ENCODE results near the gene CGB2. TPM values are rescaled to one million over a fixed set of nuclear protein-coding genes. Genes with fewer than 3 reads are reported as not detected.
"Not testable (repeated sequence)": the region's sequence is repeated elsewhere in the genome, so short reads cannot be mapped to it uniquely, and the experiment has no call there.

The CGB2 gene
- total RNA-seq, 1 donor from 2014 or later: not detected

- H3K27ac Mint-ChIP-seq: no peak overlapping the region
- DNase-seq (ENCODE audit: extremely low spot score, unreplicated experiment): no peak
- peaks cover 44% of the 10 kb centered on the region for H3K27me3 Mint-ChIP-seq
- no peaks in the 10 kb centered on the region for H3K36me3 Mint-ChIP-seq
- H3K9me3 Mint-ChIP-seq: no peaks in the 10 kb centered on the region
- peak overlapping the region; percentile 12 for H3K4me3 Mint-ChIP-seq
- peaks cover 13% of the 10 kb centered on the region for H3K4me1 Mint-ChIP-seq (ENCODE audit: unreplicated experiment)
- TF ChIP-seq, protein P1, sequence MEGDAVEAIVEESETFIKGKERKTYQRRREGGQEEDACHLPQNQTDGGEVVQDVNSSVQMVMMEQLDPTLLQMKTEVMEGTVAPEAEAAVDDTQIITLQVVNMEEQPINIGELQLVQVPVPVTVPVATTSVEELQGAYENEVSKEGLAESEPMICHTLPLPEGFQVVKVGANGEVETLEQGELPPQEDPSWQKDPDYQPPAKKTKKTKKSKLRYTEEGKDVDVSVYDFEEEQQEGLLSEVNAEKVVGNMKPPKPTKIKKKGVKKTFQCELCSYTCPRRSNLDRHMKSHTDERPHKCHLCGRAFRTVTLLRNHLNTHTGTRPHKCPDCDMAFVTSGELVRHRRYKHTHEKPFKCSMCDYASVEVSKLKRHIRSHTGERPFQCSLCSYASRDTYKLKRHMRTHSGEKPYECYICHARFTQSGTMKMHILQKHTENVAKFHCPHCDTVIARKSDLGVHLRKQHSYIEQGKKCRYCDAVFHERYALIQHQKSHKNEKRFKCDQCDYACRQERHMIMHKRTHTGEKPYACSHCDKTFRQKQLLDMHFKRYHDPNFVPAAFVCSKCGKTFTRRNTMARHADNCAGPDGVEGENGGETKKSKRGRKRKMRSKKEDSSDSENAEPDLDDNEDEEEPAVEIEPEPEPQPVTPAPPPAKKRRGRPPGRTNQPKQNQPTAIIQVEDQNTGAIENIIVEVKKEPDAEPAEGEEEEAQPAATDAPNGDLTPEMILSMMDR (conservative IDR thresholded peaks at IDR 0.05): no peak
These were observed 10.5 kb upstream of the CGB2 start for GRCh38 chr19:49020931-49021895.

DNA sequence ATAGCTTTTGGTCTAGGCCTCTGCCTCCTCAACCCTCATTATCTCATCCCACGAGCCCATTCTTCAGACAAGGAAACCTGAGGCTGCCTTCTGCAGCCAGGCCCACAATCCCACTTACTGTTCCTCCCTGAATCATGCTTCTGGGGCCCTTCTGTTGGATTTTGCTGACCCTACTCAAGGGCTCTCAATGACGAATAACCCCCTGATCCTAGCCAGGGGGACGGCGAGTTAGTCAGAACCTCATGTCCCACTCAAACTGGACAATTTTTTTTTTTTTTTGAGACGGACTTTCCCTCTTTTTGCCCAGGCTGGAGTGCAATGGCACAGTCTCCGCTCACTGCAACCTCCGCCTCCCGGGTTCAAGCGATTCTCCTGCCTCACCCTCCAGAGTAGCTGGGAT is 9.6 kb upstream of the CGB2 start:
- no peaks in the 10 kb centered on the region for H3K36me3 Mint-ChIP-seq

DNA sequence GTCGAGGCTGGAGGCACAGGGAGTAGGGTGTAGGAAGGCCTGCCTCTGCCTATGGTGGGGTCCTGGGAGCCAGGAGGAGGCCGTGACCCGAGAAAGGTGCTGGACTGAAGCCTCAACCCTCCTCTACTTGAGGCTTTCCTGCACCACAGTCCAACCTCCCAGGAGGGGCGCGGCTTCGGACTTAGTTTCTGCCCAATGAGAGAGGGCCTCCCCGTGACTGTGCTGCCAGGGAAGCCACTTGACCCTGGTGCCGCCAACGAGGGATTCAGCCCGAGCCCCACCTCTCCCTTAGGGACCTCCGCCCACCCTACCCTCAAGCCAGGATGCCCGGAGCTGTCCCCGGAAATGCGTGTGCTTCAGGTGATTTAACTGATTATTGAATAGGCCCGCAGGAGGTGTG is 7.5 kb upstream of the CGB2 start, which contains the start of gene CGB3:
Gene CGB3, minus strand, starts transcription at position 101 of the 400 bp plus-strand sequence. CDS start 362 bp downstream, outside the sequence.
- DNase-seq (ENCODE audit: extremely low spot score, unreplicated experiment); H3K9me3 Mint-ChIP-seq; H3K27ac Mint-ChIP-seq; H3K36me3 Mint-ChIP-seq; H3K4me3 Mint-ChIP-seq: not testable (repeated sequence)
- Mint-ChIP-seq H3K4me1 (ENCODE audit: unreplicated experiment) (peaks cover 13% of the 10 kb centered on the region), H3K27me3 (peaks cover 30% of the 10 kb centered on the region)

More for the DNA sequence above, 9.6 kb upstream of the CGB2 start:
- no peak for DNase-seq (ENCODE audit: extremely low spot score, unreplicated experiment)
- Mint-ChIP-seq H3K27me3 (peaks cover 43% of the 10 kb centered on the region), H3K4me1 (ENCODE audit: unreplicated experiment) (peaks cover 13% of the 10 kb centered on the region), H3K4me3 (no peak overlapping the region), H3K9me3 (no peaks in the 10 kb centered on the region), H3K27ac (no peak overlapping the region)
- TF ChIP-seq, protein P1 (conservative IDR thresholded peaks at IDR 0.05): no peak

GRCh38 chr19:49025088-49025487 is 6.6 kb upstream of the CGB2 start:
- Mint-ChIP-seq H3K4me1 (ENCODE audit: unreplicated experiment) (peaks cover 13% of the 10 kb centered on the region), H3K27me3 (peaks cover 22% of the 10 kb centered on the region)
- H3K36me3 Mint-ChIP-seq; H3K27ac Mint-ChIP-seq; H3K9me3 Mint-ChIP-seq; DNase-seq (ENCODE audit: extremely low spot score, unreplicated experiment); H3K4me3 Mint-ChIP-seq: not testable (repeated sequence)

DNA sequence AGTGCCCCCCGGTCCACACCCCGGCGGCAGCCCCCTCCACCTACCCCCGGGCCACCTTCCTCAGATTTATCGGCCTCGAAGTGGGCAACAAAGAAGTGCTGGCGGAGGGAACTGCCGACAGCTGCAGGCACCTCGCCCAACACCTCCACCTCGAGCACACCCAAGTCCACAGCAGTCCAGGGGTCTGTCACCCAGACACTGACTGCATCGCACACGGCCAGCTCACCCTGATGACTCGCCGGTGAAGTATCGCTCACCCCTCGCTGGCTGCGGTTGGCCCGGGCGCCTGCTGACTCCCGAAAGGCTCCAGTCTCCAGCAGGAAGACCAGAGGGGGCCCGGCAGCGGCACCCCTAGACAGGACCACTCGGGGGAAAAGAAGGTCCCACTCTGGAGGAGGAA is 6.1 kb upstream of the CGB2 start:
- not testable (repeated sequence) for H3K4me3 Mint-ChIP-seq; DNase-seq (ENCODE audit: extremely low spot score, unreplicated experiment); H3K4me1 Mint-ChIP-seq (ENCODE audit: unreplicated experiment); H3K9me3 Mint-ChIP-seq; H3K36me3 Mint-ChIP-seq; H3K27ac Mint-ChIP-seq
- peaks cover 21% of the 10 kb centered on the region for H3K27me3 Mint-ChIP-seq

- not testable (repeated sequence) for DNase-seq (ENCODE audit: extremely low spot score, unreplicated experiment); H3K4me1 Mint-ChIP-seq (ENCODE audit: unreplicated experiment); H3K27ac Mint-ChIP-seq; H3K36me3 Mint-ChIP-seq; H3K9me3 Mint-ChIP-seq; H3K4me3 Mint-ChIP-seq
- H3K27me3 Mint-ChIP-seq: peaks cover 13% of the 10 kb centered on the region
These were observed 3.0 kb upstream of the CGB2 start for GRCh38 chr19:49028686-49029085.

DNA sequence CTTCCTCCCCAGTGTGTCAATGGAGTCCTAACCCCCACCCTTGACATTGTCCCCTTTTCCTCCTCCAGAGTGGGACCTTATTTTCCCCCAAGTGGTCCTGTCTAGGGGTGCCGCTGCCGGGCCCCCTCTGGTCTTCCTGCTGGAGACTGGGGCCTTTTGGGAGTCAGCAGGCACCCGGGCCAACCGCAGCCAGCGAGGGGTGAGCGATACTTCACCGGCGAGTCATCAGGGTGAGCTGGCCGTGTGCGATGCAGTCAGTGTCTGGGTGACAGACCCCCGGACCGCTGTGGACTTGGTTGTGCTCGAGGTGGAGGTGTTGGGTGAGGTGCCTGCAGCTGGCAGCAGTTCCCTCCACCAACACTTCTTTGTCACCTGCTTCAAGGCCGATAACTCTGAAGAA is 1.9 kb upstream of the CGB2 start:
- DNase-seq (ENCODE audit: extremely low spot score, unreplicated experiment); H3K36me3 Mint-ChIP-seq; H3K9me3 Mint-ChIP-seq; H3K4me3 Mint-ChIP-seq; H3K27ac Mint-ChIP-seq; H3K4me1 Mint-ChIP-seq (ENCODE audit: unreplicated experiment): not testable (repeated sequence)
- H3K27me3 Mint-ChIP-seq: peaks cover 13% of the 10 kb centered on the region

DNA sequence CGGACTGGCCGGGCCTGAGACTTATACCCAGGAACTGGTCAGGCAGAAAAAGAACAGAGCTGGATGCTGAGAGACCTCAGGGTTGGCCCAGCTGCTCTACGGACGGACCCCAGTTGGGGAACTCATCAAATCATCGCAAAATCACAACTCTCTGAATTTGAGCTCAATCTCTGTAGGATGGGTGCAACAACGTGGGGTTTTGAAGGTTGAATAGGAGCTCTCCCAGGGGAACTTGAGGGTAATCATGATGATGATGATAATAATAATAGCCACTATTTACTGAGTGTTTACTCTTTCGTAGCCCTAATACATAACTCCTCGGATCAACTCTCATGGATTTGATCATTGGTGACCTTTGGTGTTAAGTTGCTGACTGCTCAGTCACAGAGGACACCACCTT is 1.4 kb upstream of the CGB2 start:
- not testable (repeated sequence) for H3K4me1 Mint-ChIP-seq (ENCODE audit: unreplicated experiment); H3K36me3 Mint-ChIP-seq; DNase-seq (ENCODE audit: extremely low spot score, unreplicated experiment); H3K9me3 Mint-ChIP-seq; H3K27ac Mint-ChIP-seq; H3K4me3 Mint-ChIP-seq
- peaks cover 10% of the 10 kb centered on the region for H3K27me3 Mint-ChIP-seq
